CD4-positive, alpha-beta memory T cell (primary cell): Measurements from ENCODE around the gene GAB4. TPM values are rescaled to one million over a fixed set of nuclear protein-coding genes. Genes with fewer than 3 reads are reported as not detected.

ENCODE experiments used
- CTCF ChIA-PET: fragments of 350-600 bp; sonication (Branson Sonifier 250); formaldehyde crosslinking; loops from one replicate; lab custom pipeline; 2021; ENCODE audit warnings: inconsistent platforms; ENCODE audit not compliant: partially characterized antibody; lab: Charles Lee
- POLR2A ChIA-PET: fragments of 350-600 bp; sonication (Branson Sonifier 250); formaldehyde crosslinking; loops from one replicate; lab custom pipeline; 2021; ENCODE audit not compliant: partially characterized antibody; lab: Charles Lee
- DNase-seq, 5 donors: peaks; one replicate each; pipeline versions ENCODE4 v3.0.0 to v3.0.0-alpha.2; 2020 to 2022; ENCODE audit warnings: mixed read lengths in 1 of 5
- H3K27ac ChIP-seq: one replicate; pipeline ENCODE4 v1.7.0; 2013; ENCODE audit warnings: low read depth, low read length
- H3K27me3 ChIP-seq: 2 replicates; pipeline ENCODE4 v1.7.0; 2013; ENCODE audit warnings: mild to moderate bottlenecking, low read length, moderate library complexity; ENCODE audit not compliant: insufficient read depth
- H3K36me3 ChIP-seq: 2 replicates; pipeline ENCODE4 v1.7.0; 2013; ENCODE audit warnings: mild to moderate bottlenecking, low read length, moderate library complexity; ENCODE audit not compliant: insufficient read depth
- H3K4me1 ChIP-seq: 2 replicates; pipeline ENCODE4 v1.7.0; 2013; ENCODE audit warnings: mild to moderate bottlenecking, low read length, moderate library complexity; ENCODE audit not compliant: insufficient read depth
- H3K4me3 ChIP-seq, 2 donors: one replicate each; pipeline ENCODE4 v1.7.0; 2013; ENCODE audit warnings: low read length in 2 of 2, mild to moderate bottlenecking in 1 of 2
- H3K9me3 ChIP-seq, 2 donors: one replicate each; pipeline ENCODE4 v1.7.0; 2013; ENCODE audit warnings: low read length in 2 of 2, control low read depth in 1 of 2; ENCODE audit not compliant: control insufficient read depth in 1 of 2
- H3K27ac Mint-ChIP-seq, 7 donors: one replicate each; pipeline ENCODE4 v1.8.0; 2020 to 2021; ENCODE audit warnings: mixed read lengths in 7 of 7, mild to moderate bottlenecking in 6 of 7, inconsistent platforms in 3 of 7, moderate library complexity in 3 of 7
- H3K27me3 Mint-ChIP-seq, 2 donors: one replicate each; pipeline ENCODE4 v1.8.0; 2020 to 2021; ENCODE audit warnings: mixed read lengths in 2 of 2
- H3K36me3 Mint-ChIP-seq, 2 donors: one replicate each; pipeline ENCODE4 v1.8.0; 2020 to 2021; ENCODE audit warnings: mixed read lengths in 2 of 2, inconsistent platforms in 1 of 2, mild to moderate bottlenecking in 1 of 2
- H3K4me1 Mint-ChIP-seq, 4 donors: one replicate each; pipeline ENCODE4 v1.8.0; 2020 to 2021; ENCODE audit warnings: mixed read lengths in 4 of 4, mild to moderate bottlenecking in 1 of 4
- H3K4me3 Mint-ChIP-seq, 8 donors: one replicate each; pipeline ENCODE4 v1.8.0; 2020 to 2021; ENCODE audit warnings: mixed read lengths in 8 of 8, mild to moderate bottlenecking in 7 of 8, moderate library complexity in 6 of 8, inconsistent platforms in 3 of 8
- H3K9me3 Mint-ChIP-seq, 8 donors: one replicate each; pipeline ENCODE4 v1.8.0; 2020 to 2021; ENCODE audit warnings: mixed read lengths in 8 of 8, mild to moderate bottlenecking in 5 of 8, inconsistent platforms in 3 of 8, moderate library complexity in 1 of 8
- intact Hi-C: fragments of 100-400 bp; cut with micrococcal nuclease; formaldehyde crosslinking; loops from one replicate; pipeline ENCODE4 v1.15.1; 2023
- polyA plus RNA-seq, 2 donors: library from polyadenylated mRNA; unstranded; fragments of 300-500 nt; fragmentation: Illumina TruSeq; gene quantifications; one replicate each; pipeline ENCODE4 v1.2.3, GENCODE V29; 2021
- total RNA-seq, 2 experiments: library from RNA; stranded (reverse); gene quantifications; one replicate each; pipeline ENCODE4 v1.2.3, GENCODE V29; 2021

GAB4 gene
- total RNA-seq (not detected), polyA plus RNA-seq (not detected)

GRCh38 chr22:17007852-17008731 lies at the start of gene GAB4:
GAB4 (minus strand) TSS chr22:17008222; CDS start chr22:17008114, 108 bp downstream.
- no peaks in the 10 kb centered on the region for H3K9me3 ChIP-seq
- peaks cover 0 to 5% of the 10 kb centered on the region in 2 donors for H3K36me3 Mint-ChIP-seq
- peaks cover 0 to 39% (median 20%) of the 10 kb centered on the region in 8 donors for H3K9me3 Mint-ChIP-seq
- no peak within 1 kb of the TSS for H3K27ac ChIP-seq
- intact Hi-C loops = no loop called here
- H3K4me1 Mint-ChIP-seq = no peaks in the 10 kb centered on the region
- DNase-seq = no peak
- H3K4me1 ChIP-seq = no peaks in the 10 kb centered on the region
- H3K27ac Mint-ChIP-seq = no peak within 1 kb of the TSS
- H3K36me3 ChIP-seq = no peaks in the 10 kb centered on the region
- no peak within 1 kb of the TSS for H3K4me3 Mint-ChIP-seq
- no peak within 1 kb of the TSS for H3K4me3 ChIP-seq
- ChIA-PET CTCF (no interaction called here), POLR2A (no interaction called here)
- peaks cover 48 to 68% of the 10 kb centered on the region in 2 donors for H3K27me3 Mint-ChIP-seq
- H3K27me3 ChIP-seq = no peaks in the 10 kb centered on the region

GRCh38 chr22:17056807-17057206 lies 48.8 kb upstream of the GAB4 start:
- Mint-ChIP-seq H3K4me3 (no peak overlapping the region), H3K27ac (no peak overlapping the region), H3K36me3 (no peaks in the 10 kb centered on the region), H3K4me1 (peaks cover 0 to 5% (median 3%) of the 10 kb centered on the region in 4 donors), H3K9me3 (no peaks in the 10 kb centered on the region), H3K27me3 (peaks cover 4 to 10% of the 10 kb centered on the region in 2 donors)
- Histone ChIP-seq H3K4me1 (no peaks in the 10 kb centered on the region), H3K9me3 (no peaks in the 10 kb centered on the region), H3K4me3 (no peak overlapping the region), H3K27ac (no peak overlapping the region), H3K36me3 (no peaks in the 10 kb centered on the region), H3K27me3 (no peaks in the 10 kb centered on the region)
- ChIA-PET POLR2A (no interaction called here), CTCF (interaction anchor here (0.8 to 2.8 kb wide), 6 partner anchors 8 to 445 kb away, joined by 3 to 36 read pairs (median 8); no protein-coding TSS in a partner anchor)
- DNase-seq = no peak
- intact Hi-C loops = no loop called here

- CTCF ChIA-PET = no interaction called here
Measured at GRCh38 chr22:17056058-17056457, 48.0 kb upstream of the GAB4 start.

GRCh38 chr22:17047656-17048055 lies 39.6 kb upstream of the GAB4 start:
- no peaks in the 10 kb centered on the region for H3K27me3 ChIP-seq
- DNase-seq = no peak
- H3K4me1 ChIP-seq = no peaks in the 10 kb centered on the region
- H3K27ac Mint-ChIP-seq = no peak overlapping the region
- no peaks in the 10 kb centered on the region for H3K9me3 ChIP-seq
- H3K4me3 Mint-ChIP-seq = no peak overlapping the region
- H3K36me3 ChIP-seq = no peaks in the 10 kb centered on the region
- no peak overlapping the region for H3K27ac ChIP-seq
- CTCF ChIA-PET = interaction anchor here (4.8 kb wide), 1 partner anchor 10 kb away, joined by 19 read pairs; no protein-coding TSS in a partner anchor
- H3K27me3 Mint-ChIP-seq = peaks cover 3 to 7% of the 10 kb centered on the region in 2 donors
- no peak overlapping the region for H3K4me3 ChIP-seq
- H3K4me1 Mint-ChIP-seq = no peaks in the 10 kb centered on the region
- H3K36me3 Mint-ChIP-seq = no peaks in the 10 kb centered on the region
- H3K9me3 Mint-ChIP-seq = no peaks in the 10 kb centered on the region
- intact Hi-C loops = no loop called here
- POLR2A ChIA-PET = no interaction called here

More at GRCh38 chr22:17056058-17056457, 48.0 kb upstream of the GAB4 start:
- H3K27ac Mint-ChIP-seq = no peak overlapping the region
- no peaks in the 10 kb centered on the region for H3K36me3 ChIP-seq
- H3K4me1 Mint-ChIP-seq = peaks cover 0 to 5% (median 3%) of the 10 kb centered on the region in 4 donors
- H3K9me3 ChIP-seq = no peaks in the 10 kb centered on the region
- H3K27me3 ChIP-seq = no peaks in the 10 kb centered on the region
- H3K4me3 ChIP-seq = no peak overlapping the region
- POLR2A ChIA-PET = no interaction called here
- intact Hi-C loops = no loop called here
- H3K27me3 Mint-ChIP-seq = peaks cover 3 to 6% of the 10 kb centered on the region in 2 donors
- no peak overlapping the region for H3K27ac ChIP-seq
- H3K9me3 Mint-ChIP-seq = no peaks in the 10 kb centered on the region
- H3K36me3 Mint-ChIP-seq = no peaks in the 10 kb centered on the region
- DNase-seq = no peak
- H3K4me3 Mint-ChIP-seq = no peak overlapping the region
- H3K4me1 ChIP-seq = no peaks in the 10 kb centered on the region

GRCh38 chr22:17046566-17047348 lies 38.7 kb upstream of the GAB4 start:
- no peaks in the 10 kb centered on the region for H3K36me3 Mint-ChIP-seq
- H3K4me3 Mint-ChIP-seq = no peak overlapping the region
- H3K4me3 ChIP-seq = no peak overlapping the region
- no peaks in the 10 kb centered on the region for H3K36me3 ChIP-seq
- POLR2A ChIA-PET = no interaction called here
- H3K9me3 ChIP-seq = no peaks in the 10 kb centered on the region
- no peaks in the 10 kb centered on the region for H3K9me3 Mint-ChIP-seq
- CTCF ChIA-PET = interaction anchor here (0.6 to 4.8 kb wide), 2 partner anchors 11 to 26 kb away, joined by 3 to 19 read pairs; no protein-coding TSS in a partner anchor
- H3K27me3 Mint-ChIP-seq = peaks cover 3 to 7% of the 10 kb centered on the region in 2 donors
- no peak overlapping the region for H3K27ac Mint-ChIP-seq
- no peaks in the 10 kb centered on the region for H3K4me1 ChIP-seq
- no peaks in the 10 kb centered on the region for H3K27me3 ChIP-seq
- intact Hi-C loops = no loop called here
- H3K4me1 Mint-ChIP-seq = no peaks in the 10 kb centered on the region
- H3K27ac ChIP-seq = no peak overlapping the region
- no peak for DNase-seq

- ChIA-PET POLR2A (no interaction called here), CTCF (interaction anchor here (1.8 kb wide), 1 partner anchor 15 kb away, joined by 5 read pairs; no protein-coding TSS in a partner anchor)
- no peaks in the 10 kb centered on the region for H3K27me3 ChIP-seq
- DNase-seq = no peak
- no peaks in the 10 kb centered on the region for H3K36me3 ChIP-seq
- Mint-ChIP-seq H3K4me1 (no peaks in the 10 kb centered on the region), H3K9me3 (no peaks in the 10 kb centered on the region), H3K4me3 (no peak overlapping the region), H3K27ac (no peak overlapping the region), H3K36me3 (no peaks in the 10 kb centered on the region), H3K27me3 (peaks cover 3 to 7% of the 10 kb centered on the region in 2 donors)
- no peak overlapping the region for H3K4me3 ChIP-seq
- no peak overlapping the region for H3K27ac ChIP-seq
- no peaks in the 10 kb centered on the region for H3K9me3 ChIP-seq
- no peaks in the 10 kb centered on the region for H3K4me1 ChIP-seq
- intact Hi-C loops = no loop called here
Measured at GRCh38 chr22:17043521-17043920, 35.5 kb upstream of the GAB4 start.
